Measurements from ENCODE around the gene ALDH18A1.

ALDH18A1 gene

DNA sequence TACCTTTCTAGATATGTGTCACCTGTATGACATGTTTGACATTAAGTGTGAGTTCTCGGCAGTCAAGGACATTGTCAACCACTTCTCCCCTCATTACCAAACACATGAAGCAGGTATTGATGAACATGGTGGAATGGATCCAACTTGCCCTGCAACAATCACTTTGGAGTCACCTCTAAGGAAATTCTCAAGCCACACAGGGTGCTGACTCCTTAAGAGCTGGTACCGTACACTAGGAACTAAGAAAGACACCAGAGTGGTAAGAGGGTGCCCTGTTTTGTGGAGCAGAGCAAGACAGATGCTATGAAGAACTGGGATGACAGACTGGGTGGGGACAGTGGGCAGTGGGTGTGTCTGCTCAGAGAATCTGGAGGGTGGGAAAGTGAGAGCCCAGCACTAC, 77.9 kb downstream of the ALDH18A1 start:
- no peak for DNase-seq (ENCODE audit: low spot score)

DNA sequence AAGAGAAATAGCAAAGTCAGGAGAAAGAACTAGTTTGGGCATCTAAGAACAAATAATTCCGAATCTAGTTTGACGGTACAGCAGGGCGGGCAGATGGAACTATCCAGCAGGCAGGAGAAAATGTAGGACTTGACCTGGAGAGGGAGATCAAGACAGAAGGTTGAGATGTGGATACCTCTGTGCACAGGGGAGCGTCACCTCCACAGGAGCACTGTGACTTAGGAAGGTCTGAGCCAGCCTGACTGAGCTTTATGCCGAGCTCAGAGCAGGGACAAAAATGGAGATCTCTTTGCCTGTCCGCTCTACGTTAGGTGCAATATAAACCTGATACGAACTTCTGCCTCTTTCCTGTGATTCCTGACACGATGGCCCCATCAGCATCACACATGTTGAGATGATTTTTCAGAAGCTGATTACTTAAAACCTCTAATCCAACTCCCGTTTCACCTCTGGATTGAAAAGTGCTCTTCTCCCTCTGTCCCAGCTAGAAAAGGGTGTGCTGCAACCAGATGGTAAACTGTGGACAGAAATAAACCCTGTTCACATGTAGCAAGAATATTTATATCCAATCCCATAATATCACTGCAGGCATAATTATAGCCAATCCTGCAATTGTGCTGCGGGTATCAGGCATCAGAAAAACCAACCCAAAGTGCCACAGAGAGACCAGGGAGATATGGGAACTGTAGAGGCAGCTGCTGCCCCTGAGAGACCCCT, 81.7 kb downstream of the ALDH18A1 start:
- no peak for DNase-seq (ENCODE audit: low spot score)

DNA sequence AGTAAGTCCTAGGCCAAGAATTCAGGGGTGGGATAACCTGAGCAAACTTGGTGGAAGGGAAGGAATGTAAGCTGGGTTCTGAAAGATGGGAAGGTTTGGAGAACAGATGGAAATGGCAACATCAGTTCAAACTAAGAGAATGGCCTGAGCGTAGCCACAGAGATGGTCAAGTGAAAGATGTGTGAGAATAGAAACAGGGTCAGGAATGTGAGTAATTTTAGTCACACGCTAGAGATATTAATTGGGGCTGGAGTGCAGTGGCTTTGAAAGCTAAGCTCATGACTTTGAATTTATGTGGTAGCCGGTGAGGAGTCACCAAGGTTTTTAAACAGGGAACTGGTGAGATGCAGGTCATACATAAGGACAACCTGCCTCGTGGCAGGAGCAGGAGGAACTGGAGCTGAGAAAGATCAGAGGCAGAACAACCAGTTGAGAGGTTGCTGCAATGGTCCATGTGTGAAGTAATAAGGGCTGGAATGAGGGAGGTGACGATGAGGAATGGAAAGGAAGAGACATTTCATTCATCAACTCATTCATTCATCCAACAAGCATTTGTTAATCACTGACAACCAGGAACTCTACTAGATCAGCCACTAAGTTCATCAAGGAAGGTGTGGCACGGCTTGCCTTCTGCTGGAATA, 82.4 kb downstream of the ALDH18A1 start:
- DNase-seq (ENCODE audit: low spot score), result no peak

DNA sequence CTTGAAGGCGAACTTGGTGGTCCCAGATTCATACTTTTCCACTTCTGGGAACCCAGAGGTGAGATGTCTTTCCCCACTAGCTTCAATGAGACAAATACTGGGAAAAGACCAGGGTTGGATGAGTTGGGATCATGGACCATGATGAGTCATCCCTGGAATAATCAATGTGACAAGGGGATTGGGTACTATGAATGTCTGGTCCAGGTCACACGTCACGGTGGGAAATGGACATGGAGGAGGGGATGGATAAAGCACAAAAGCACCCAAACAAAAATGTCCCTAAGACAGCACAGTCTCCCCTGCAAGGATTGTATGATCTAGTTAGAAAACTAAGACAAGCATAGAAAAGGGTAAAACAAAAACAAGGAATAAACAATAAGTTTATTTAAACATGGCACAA, 83.0 kb downstream of the ALDH18A1 start:
- no peak for DNase-seq (ENCODE audit: low spot score)

DNA sequence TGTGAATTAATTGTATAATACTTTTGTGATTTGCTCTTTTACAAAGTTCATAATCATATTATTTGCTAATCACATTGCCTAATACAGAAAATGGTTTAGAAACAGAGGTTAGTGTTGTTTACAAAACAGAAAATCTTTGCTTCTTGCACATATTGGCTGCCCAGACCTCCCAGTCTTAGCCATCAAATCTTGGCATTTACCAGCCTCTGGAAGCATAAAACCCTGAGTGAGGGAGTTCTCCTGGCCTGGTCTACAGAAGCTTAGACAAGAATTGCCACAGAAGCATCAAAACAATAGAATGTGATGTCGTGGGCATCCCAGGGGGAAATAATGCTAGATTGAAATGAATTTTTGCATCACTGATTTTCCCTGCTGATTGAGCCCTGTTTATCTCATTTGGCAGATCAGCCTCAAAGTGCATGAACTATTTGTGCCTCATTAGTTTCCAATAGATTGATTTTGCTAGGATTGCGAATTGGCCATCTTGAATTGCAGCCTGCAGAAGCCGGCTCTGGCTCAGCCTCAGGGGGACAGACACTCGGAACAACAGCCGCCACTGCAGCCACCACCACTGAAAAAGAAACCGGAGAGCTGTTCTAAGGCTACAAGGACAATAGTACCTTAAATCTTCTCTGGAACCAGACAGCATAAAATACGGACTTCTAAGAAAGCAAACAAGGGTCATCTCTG, 84.2 kb downstream of the ALDH18A1 start:
- no peak for DNase-seq (ENCODE audit: low spot score)

DNA sequence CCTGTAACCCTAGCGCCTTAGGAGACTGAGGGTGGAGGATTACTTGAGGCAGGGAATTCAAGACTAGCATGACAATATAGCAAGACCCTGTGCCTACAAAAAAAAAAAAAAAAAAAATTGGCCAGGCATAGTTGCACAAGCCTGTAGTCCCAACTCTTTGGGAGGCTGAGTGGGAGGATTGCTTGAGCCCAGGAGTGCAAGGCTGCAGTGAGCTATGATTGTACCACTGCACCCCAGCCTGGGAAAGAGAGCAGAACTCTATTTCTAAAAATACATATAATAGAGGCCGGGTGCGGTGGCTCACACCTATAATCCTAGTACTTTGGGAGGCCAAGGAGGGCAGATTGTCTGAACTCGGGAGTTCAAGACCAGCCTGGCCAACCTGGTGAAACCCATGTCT, 85.1 kb downstream of the ALDH18A1 start:
- no peak for DNase-seq (ENCODE audit: low spot score)

DNA sequence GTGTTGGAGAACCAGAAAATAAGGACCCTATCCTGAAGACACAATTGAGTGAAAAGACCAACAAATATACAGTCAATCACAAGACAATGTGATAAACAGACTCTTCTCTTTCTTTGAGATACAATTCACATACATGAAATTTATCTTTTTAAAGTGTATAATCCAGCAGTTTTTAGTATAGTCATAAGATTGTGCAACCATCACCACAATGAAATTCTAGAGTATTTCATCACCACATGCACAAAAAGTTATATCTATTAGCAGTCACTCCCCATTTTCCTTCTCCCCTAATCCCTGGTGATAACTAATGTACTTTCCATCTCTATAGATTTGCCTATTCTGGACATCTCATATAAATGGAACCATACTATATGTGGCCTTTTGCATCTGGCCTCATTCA, 87.1 kb downstream of the ALDH18A1 start:
- no peak for DNase-seq (ENCODE audit: low spot score)

DNA sequence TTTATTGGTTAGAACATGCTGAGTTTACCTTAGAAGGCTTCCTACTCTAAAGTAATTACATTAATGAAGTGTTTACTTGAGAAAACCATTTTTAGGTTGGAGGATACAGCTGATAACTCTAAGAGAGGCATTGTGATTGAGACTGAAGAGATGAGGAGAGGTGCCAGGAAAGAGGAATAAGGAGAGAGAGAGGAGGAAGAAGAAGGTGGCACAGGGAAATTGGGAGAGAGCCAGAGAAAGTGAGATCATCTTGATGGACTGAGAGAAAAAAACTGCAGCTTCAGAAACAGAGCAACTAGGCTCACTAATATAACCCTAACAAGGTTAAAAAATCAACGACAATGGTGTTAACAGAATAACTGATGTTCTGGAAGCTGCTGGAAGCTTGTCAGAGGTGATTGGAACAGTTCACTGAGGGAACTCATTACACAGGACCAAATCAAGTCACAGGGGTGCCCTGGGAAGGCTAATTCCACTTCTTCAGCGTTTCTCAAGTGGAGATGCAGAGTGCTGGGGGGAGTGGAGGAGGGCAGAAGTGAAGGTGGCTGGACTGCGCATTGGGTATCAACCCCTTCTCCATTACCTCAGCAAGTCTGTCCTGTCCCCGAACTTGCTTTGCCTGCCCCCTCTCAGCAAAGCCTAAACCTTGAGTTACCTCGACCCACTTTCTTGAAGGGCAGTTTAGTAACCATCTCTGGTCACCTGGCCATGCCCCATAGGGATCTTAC, 88.4 kb downstream of the ALDH18A1 start:
- DNase-seq (ENCODE audit: low spot score), result no peak

DNA sequence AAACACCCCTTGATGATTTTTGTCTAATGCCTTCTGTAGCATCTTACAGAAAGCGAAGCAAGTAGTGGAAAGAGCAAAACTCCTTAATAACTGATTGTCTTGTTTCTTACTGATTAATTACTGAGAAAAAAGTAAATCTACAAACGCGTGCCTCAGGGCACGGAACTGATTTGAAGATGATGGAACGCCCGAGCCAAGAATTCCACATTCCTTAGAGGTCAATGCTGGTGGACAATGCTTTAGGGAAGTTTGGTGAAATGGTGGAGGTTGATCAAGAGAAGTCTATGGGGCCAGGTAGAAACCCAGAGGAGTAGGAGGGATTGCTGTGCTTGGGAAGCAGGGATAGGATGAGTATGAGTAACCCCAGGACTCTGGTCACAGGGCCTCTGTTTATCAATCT, 90.4 kb downstream of the ALDH18A1 start:
- no peak for DNase-seq (ENCODE audit: low spot score)

DNA sequence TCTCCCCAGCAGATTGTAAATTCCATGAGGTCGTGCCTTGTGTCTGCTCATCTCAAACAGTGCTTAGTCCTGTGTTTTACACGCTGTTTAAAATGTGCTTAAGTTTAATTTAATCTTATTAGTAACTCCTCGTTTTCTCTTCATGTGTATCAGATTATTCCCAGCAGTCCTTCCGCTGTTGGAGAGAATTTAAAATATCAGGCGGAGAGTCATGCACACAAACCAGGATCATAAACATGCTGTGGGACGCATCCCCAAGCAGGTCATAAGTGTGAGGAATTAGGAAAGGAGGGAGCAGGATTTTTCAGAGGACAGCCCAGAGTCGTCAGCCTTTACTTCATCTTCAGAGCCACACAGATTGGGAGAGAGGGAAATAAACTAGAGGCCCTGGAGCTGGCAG, 91.2 kb downstream of the ALDH18A1 start:
- DNase-seq (ENCODE audit: low spot score), result no peak

DNA sequence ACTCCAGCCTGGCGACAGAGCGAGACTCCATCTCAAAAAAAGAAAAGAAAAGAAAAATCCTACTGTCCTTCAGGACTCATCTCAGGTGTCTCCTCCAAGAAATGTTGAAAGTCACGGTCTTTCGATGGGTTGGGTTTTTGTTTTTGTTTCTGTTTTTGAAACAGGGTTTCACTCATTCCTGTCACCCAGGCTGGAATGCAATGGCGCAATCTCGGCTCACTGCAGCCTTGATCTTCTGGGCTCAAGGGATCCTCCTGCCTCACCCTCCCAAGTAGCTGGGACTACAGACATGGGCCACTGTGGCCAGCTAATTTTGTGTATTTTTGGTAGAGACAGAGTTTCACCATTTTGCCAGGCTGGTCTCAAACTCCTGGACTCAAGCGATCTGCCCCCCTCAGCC, 92.2 kb downstream of the ALDH18A1 start:
- DNase-seq (ENCODE audit: low spot score), result no peak

DNA sequence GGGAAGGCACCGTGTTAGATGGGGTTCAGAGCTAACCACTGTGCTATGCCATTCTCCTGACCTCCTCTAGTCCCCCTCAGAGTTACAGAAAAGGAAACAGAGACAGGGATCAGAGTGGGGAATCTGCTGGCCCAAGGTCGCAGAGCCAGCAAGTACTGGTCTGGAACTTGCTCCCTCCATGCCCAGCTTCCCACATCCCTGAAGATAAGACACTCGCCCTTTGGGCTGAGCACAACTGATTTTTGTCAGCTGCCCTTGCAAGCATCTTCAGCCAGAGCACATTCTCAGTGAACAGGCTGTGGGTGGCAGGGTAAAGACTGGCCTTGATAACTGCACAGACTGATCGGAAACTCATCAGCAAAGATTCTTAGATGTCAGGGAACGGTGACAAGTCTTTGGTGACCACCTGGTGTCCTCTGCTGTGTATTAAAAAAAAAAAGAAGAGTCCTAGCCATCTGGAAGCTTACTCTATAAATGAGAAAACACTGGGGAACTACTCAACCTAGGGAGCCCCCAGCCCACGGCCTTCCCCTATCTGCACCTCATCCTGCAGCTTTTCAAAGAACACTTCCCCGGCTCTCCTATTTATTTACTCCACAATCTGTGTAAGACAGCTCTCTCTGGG, 94.1 kb downstream of the ALDH18A1 start:
- DNase-seq (ENCODE audit: low spot score), result no peak

DNA sequence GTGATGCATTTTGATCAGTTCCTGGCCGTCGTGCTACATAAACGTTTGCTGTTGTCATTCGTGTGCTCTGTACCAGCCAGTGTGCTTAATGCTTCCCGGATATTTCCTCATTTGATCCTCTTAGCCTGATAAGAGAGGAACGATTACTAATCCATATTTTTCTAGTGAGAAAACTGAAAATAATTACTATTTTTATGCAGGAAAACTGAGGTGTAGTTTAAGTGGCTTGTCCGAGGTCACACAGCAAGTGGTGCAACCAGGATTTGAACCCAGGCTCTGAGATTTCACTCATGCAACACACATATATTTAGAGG, 94.7 kb downstream of the ALDH18A1 start:
- DNase-seq (ENCODE audit: low spot score), result no peak

DNA sequence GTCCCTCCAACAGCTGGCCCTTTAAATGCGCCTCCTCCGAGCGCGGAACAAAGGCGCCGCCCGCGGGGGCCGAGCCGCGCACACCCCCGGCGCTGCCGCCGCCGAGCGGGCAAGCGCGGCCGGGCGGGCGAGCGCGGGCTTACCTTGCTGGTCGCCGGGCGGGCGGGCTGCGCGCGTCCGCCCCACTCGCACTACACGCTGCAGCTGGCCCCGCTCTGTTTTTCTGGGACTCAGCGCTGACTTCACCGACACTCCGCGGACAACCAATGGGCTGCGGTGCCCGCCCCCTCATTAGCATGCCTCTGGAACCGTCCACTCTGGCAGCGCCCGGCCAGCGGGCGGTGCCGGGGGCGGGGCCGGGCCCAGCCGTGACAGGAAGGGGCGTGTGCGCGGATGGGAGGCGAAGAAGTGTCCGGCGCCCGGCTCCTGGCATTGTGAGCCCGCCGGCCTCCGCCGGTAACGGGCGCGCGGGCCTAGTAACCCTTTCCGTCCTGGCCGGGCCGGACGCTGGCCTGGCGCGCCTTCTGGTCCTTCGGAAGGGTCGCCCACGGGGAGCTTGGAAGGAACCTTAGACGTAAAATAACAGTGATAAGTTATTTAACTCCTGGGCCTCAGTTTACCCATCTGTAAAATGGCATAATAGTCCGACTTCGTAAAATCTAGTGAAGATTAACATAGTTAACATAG, 95.2 kb downstream of the ALDH18A1 start, which contains the start of gene SORBS1:
Gene SORBS1 (minus strand): TSS at position 195 of the 687 bp plus-strand sequence. CDS start 120,236 bp downstream, outside the sequence.
- DNase-seq (ENCODE audit: low spot score), result peak; percentile 99

DNA sequence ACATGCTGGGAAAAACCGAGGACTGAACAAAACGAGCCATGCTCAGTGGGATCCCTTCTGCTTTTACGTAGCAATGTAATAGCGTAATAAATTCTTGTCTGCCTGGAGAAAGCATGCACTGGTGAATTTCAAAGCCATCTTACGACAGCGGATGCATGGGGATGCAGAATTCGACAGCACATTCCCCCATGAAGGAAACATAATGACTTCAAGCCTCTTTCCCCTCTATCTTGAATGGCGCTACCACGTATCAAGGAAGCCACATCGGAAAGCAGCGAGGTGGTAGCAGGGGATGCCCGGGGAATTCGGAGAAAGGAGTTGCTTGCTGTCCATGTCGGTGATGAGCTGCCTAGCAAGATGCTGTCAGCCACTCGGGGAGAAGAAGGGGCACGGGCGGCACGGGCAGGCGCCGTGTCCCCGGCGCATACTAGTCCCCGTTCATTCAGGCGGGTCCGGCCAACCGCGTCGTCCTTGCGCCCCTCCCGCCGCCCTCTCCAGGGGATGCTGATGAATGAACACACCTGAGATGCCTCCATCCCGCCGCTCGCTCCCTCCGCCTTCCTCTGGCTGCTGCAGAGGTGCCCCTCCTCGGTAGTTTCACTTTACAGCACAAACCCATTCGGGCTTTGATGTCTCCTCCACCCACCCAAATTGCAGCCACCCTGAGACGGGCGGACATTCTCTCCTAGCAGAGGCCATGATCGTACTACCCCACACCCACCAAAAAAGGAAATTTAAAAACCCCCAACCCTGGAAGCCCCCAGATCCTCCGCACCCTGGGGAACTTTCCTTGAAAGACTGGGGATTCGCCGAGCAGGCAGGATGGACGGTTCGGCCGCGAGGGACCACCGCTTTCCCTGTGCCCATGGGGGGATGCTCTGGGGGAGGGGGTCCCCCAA, 96.0 kb downstream of the ALDH18A1 start:
- DNase-seq (ENCODE audit: low spot score), result peak; percentile 54

DNA sequence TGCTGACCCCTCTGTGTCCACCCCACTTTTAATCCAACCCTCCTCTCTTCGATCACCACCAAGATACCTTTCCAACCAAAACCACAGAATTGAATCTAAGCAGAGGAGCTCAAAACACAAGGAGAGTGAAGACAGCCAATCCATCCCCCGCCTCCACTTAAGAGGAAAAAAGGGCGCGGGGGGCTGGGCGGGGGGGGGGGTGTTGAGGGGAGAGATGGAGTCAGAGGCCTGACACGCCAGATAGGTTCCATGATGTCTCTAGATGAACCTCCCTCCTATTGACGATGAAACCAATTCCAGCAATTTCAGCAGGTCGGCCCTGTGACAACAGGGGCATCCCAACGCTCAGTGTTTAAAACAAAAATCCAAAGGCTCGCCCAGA, 96.6 kb downstream of the ALDH18A1 start:
- no peak for DNase-seq (ENCODE audit: low spot score)

DNA sequence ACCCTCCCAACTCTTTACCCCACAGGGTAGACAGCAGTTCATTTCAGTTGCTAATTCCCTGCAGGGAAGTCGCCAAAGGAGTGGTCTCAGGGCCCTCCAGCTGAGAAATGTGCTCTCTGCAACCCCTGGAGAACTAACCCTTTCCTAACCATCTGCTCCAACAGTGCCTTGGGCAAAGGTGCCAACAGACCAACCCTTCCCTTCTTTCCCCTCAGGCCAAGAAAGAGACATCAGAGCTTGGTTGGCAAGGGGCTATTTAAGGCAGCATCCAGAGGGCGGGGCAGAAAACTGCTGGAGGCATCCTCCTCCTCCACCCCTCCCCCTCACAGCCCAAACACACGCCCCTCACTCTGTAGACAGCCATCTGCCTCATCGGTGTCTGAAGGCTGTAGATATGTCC, 97.0 kb downstream of the ALDH18A1 start:
- no peak for DNase-seq (ENCODE audit: low spot score)

DNA sequence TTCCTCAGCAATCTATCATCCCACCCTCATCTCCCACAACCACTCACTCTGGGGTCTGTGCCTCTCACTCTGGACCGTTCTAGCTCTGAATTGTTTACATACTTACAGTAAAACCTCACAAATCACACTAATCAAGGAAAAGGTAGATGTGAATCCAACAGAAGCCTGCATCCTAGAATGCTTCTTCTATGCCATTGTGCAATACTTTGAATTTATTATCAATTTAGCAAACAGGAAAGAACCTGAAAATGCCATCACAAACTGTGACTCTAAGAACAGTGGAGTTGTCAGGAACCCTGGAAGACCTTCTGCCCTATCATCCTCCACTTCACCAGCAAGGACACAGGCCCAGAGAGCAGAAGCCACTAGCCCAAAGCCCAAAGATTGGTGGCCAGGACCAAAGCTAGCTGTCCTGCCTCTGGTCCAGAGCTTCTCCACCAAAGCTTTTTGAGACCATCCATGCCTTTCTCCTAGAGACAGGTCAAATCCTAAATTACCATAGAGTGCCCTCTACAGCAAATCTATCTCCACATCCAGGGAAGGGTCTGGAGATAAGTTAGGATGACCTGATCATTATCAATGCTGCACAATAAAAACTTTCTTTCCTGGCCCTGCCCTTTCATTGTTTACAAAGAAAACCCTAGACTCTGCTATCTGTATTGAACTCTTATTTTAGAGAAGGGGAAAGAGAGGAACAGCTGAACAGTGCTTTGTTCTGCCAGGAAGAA, 97.8 kb downstream of the ALDH18A1 start:
- DNase-seq (ENCODE audit: low spot score), result no peak

DNA sequence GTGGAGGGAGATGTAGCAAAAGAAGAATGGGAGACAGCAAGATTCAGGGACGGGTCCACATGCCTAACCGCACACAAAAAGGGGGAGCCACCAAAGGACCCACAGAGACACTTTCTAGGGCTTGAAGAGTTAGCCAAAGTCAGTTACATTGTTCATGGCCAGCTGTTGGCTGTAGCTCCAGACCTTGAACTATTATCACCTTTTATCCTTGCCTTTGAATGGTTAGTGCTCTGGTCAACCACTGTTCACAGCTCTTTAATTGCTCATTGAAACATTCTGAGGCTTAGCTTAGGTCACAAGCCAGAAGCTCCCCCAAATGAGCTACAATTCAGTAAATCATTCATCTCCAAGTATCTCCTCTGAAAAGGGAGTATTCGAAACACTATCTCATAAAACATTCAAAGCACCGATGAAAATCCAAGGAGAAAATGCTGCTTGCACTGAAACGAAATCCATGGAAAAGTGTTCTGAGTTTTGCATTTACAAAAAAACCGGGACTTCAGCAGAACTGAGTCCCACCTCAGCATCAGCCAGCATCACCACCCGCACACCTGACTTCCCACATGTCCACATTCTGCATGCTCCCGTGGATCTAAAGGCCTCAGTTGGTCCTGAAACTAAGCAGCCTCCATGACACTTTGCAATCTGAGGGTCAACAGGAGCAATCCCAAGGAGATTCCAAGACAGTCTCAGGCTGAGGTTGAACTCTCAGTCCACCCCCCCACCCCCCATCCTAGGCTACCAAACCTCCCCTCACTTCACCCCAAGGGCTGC, 99.3 kb downstream of the ALDH18A1 start:
- no peak for DNase-seq (ENCODE audit: low spot score)

Data from GM03348 (cell line).